HPDE6-E6E7 (cell line): ENCODE data around the gene TGFB2.

Source experiments
- DNase-seq: peaks from one replicate; pipeline ENCODE4 v3.0.0; 2011; ENCODE audit warnings: missing footprints; ENCODE audit errors: extremely low spot score

The TGFB2 gene

GRCh38 chr1:218388591-218388990 is 43.5 kb downstream of the TGFB2 start:
- no peak for DNase-seq

- DNase-seq = no peak
Observed at GRCh38 chr1:218390618-218391017, 45.5 kb downstream of the TGFB2 start.

GRCh38 chr1:218392780-218393179 is 47.6 kb downstream of the TGFB2 start:
- no peak for DNase-seq

- DNase-seq = no peak
Observed at GRCh38 chr1:218394416-218394815, 49.3 kb downstream of the TGFB2 start.

GRCh38 chr1:218394989-218395388 is 49.9 kb downstream of the TGFB2 start:
- DNase-seq = no peak

- DNase-seq = no peak
Observed at GRCh38 chr1:218395916-218396315, 50.8 kb downstream of the TGFB2 start.

- peak; percentile 60 for DNase-seq
Observed at GRCh38 chr1:218397752-218398339, 52.7 kb downstream of the TGFB2 start.

GRCh38 chr1:218400624-218401023 is 55.5 kb downstream of the TGFB2 start:
- DNase-seq = no peak

- DNase-seq = no peak
Observed at GRCh38 chr1:218401441-218401997, 56.4 kb downstream of the TGFB2 start.

- no peak for DNase-seq
Observed at GRCh38 chr1:218401998-218402785, 57.1 kb downstream of the TGFB2 start.

GRCh38 chr1:218402786-218403120 is 57.6 kb downstream of the TGFB2 start:
- DNase-seq = no peak

GRCh38 chr1:218403300-218403699 is 58.2 kb downstream of the TGFB2 start:
- no peak for DNase-seq

GRCh38 chr1:218407630-218408029 is 62.5 kb downstream of the TGFB2 start:
- no peak for DNase-seq

- DNase-seq = no peak
Observed at GRCh38 chr1:218408135-218408534, 63.0 kb downstream of the TGFB2 start.

GRCh38 chr1:218408942-218409341 is 63.8 kb downstream of the TGFB2 start:
- no peak for DNase-seq

- DNase-seq = peak; percentile 5
Observed at GRCh38 chr1:218409946-218410510, 64.9 kb downstream of the TGFB2 start.

GRCh38 chr1:218411101-218411500 is 66.0 kb downstream of the TGFB2 start:
- no peak for DNase-seq

- DNase-seq = no peak
Observed at GRCh38 chr1:218412171-218412570, 67.0 kb downstream of the TGFB2 start.

GRCh38 chr1:218413179-218413578 is 68.0 kb downstream of the TGFB2 start:
- no peak for DNase-seq

- no peak for DNase-seq
Observed at GRCh38 chr1:218414060-218414728, 69.1 kb downstream of the TGFB2 start.

GRCh38 chr1:218415726-218416125 is 70.6 kb downstream of the TGFB2 start:
- no peak for DNase-seq

GRCh38 chr1:218421531-218421930 is 76.4 kb downstream of the TGFB2 start:
- no peak for DNase-seq
